Measurements from ENCODE around the gene TPRKB.
"Not testable (repeated sequence)": the region's sequence is repeated elsewhere in the genome, so short reads cannot be mapped to it uniquely, and the experiment has no call there.

TPRKB gene

GRCh38 chr2:73736855-73737779, at the start of gene TPRKB:
Gene TPRKB, minus strand, starts transcription at chr2:73737345. Its CDS starts 2,776 bp downstream, at chr2:73734569.
- peak; percentile 95 to 97 for DNase-seq
- Histone ChIP-seq H3K36me3 (peaks cover 18 to 42% (median 28%) of the 10 kb centered on the region in 3 donors), H3K4me1 (peaks cover 0 to 15% (median 9%) of the 10 kb centered on the region in 4 donors), H3K9me3 (no peaks in the 10 kb centered on the region), H3K27ac (peak within 1 kb of the TSS; percentile 58 to 69), H3K4me3 (peak within 1 kb of the TSS; percentile 62 to 86), H3K27me3 (no peaks in the 10 kb centered on the region)
- no peak for TF ChIP-seq CTCF (IDR thresholded peaks at IDR 0.05)
- intact Hi-C loops (cut with DNase I; ENCODE audit: low total_unique reads), result no loop called here

DNA sequence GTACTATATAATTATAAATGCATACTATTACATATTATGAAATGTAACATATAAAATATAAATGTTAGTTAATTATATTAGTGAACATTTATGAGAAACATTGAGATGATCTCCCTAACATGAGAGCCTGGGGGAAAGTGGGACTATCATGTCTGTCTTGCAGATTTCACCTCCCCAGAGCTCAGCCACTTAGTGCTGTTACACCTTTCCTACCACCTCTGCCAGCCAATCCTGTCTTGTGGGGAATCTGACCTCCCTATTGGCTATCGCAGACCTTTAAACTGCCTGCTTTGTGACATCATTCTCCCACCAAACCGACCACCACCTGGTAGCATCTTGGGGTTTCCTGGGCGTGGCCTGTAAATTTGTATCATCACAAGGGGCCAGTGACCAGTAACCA, 46.7 kb upstream of the TPRKB start, which contains the start of gene C2orf78:
C2orf78 (plus strand) TSS at position 301 of the 400 bp plus-strand sequence. CDS start 127 bp downstream, outside the sequence.
- H3K36me3 ChIP-seq; H3K4me1 ChIP-seq; H3K27ac ChIP-seq; H3K9me3 ChIP-seq; H3K4me3 ChIP-seq; H3K27me3 ChIP-seq; intact Hi-C loops (cut with DNase I; ENCODE audit: low total_unique reads); DNase-seq: not testable (repeated sequence)

DNA sequence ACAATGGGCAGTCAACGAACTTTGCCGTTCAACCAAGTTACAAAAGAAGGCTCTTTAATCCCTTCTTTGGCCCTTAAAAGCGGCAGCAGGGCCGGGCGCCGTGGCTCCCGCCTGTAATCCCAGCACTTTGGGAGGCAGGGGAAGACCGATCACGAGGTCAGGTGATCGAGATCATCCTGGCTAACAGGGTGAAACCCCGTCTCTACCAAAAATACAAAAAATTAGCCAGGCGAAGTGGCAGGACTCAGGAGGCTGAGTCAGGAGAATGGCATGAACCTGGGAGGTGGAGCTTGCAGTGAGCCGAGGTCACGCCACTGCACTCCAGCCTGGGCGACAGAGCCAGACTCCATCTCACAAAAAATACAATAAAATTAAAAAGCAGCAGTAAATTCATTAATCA, 46.3 kb upstream of the TPRKB start:
- H3K9me3 ChIP-seq; intact Hi-C loops (cut with DNase I; ENCODE audit: low total_unique reads); DNase-seq: not testable (repeated sequence)

DNA sequence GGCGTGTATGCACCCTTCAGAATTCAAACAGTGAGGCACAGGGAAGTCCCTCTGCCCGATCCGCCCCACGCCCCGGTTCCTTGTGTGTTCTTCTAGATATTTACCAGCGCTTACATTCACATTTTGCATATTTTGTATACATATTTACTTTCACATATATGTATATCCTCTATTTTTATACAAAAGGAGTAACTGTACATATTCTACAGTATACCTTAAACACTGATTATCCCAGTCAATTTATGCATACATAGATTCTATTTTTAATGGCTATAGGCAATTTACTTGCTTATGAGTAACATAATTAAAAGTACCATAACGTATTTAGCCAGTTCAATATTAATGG, 43.1 kb upstream of the TPRKB start:
- peaks cover 0 to 2% of the 10 kb centered on the region in 2 donors for H3K27me3 ChIP-seq
- H3K9me3 ChIP-seq, result no peaks in the 10 kb centered on the region
- no peak for DNase-seq
- intact Hi-C loops (cut with DNase I; ENCODE audit: low total_unique reads), result no loop called here
- TF ChIP-seq CTCF (IDR thresholded peaks at IDR 0.05), result no peak
- H3K4me1 ChIP-seq, result peaks cover 0 to 18% (median 11%) of the 10 kb centered on the region in 4 donors
- peaks cover 10 to 20% (median 16%) of the 10 kb centered on the region in 3 donors for H3K36me3 ChIP-seq
- H3K27ac ChIP-seq, result peak overlapping the region; percentile 89 to 95
- H3K4me3 ChIP-seq, result peak overlapping the region; percentile 79 to 97

More for the DNA sequence above, 46.3 kb upstream of the TPRKB start:
- not testable (repeated sequence) for H3K4me3 ChIP-seq, H3K27ac ChIP-seq, H3K4me1 ChIP-seq, H3K36me3 ChIP-seq, H3K27me3 ChIP-seq

- Histone ChIP-seq H3K4me3 (peak within 1 kb of the TSS; percentile 79 to 97), H3K27me3 (peaks cover 0 to 2% of the 10 kb centered on the region in 2 donors), H3K36me3 (peaks cover 16 to 24% (median 21%) of the 10 kb centered on the region in 3 donors), H3K4me1 (peaks cover 0 to 18% (median 11%) of the 10 kb centered on the region in 4 donors), H3K9me3 (no peaks in the 10 kb centered on the region), H3K27ac (peak within 1 kb of the TSS; percentile 89 to 95)
- peak; percentile 96 to 97 for DNase-seq
- TF ChIP-seq CTCF (IDR thresholded peaks at IDR 0.05), result peak; percentile 90 to 94
- intact Hi-C loops (cut with DNase I; ENCODE audit: low total_unique reads), result no loop called here
Measured at GRCh38 chr2:73779467-73780236, 42.5 kb upstream of the TPRKB start, which contains the start of gene DUSP11. Gene DUSP11, minus strand, starts transcription at chr2:73780103. Its CDS starts 129 bp downstream, at chr2:73779974.

DNA sequence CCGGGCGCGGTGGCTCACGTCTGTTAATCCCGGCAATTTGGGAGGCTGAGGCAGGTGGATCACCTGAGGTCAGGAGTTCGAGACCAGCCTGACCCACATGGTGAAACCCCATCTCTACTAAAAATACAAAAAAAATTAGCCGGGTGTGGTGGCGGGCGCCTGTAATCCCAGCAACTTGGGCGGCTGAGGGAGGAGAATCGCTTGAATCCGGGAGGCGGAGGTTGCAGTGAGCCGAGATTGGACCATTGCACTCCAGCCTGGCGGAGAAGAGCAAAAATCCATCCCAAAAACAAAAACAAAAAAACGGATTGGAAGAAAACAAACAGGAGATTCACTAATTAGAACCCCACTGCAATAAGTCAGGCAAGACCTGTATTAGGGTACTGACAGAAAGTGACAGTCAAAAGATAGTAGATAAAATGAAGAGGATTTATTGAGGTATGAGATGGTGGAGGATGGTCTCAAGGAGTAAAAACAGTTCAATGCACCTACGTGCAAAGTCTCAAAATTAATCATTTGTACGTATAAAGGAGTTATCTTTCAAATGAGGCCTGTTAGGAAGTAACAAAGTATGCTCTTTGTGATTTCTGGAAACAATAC, 41.8 kb upstream of the TPRKB start:
- H3K27me3 ChIP-seq; H3K9me3 ChIP-seq; intact Hi-C loops (cut with DNase I; ENCODE audit: low total_unique reads); DNase-seq: not testable (repeated sequence)
- H3K4me3 ChIP-seq, result peak overlapping the region; percentile 79 to 97
- H3K36me3 ChIP-seq, result peaks cover 21 to 31% (median 28%) of the 10 kb centered on the region in 3 donors
- H3K27ac ChIP-seq, result peak overlapping the region; percentile 89 to 95
- peaks cover 0 to 18% (median 11%) of the 10 kb centered on the region in 4 donors for H3K4me1 ChIP-seq

Data from tibial artery (tissue), 4 donors.